ENCODE results near the gene CARMIL3. TPM values are rescaled to one million over a fixed set of nuclear protein-coding genes. Genes with fewer than 3 reads are reported as not detected.

The CARMIL3 gene
- total RNA-seq, 1 experiment from 2014 or later = not detected

GRCh38 chr14:24056800-24057184, 5.0 kb downstream of the CARMIL3 start:
- Histone ChIP-seq H3K4me3 (ENCODE audit: low read length) (no peak overlapping the region), H3K79me2 (ENCODE audit: low read length) (no peaks in the 10 kb centered on the region), H3K27ac (ENCODE audit: low read length) (no peak overlapping the region), H3K9me3 (ENCODE audit: low read length) (no peaks in the 10 kb centered on the region), H3K4me1 (ENCODE audit: insufficient read depth, low read length) (0 out of 2 replicates have a peak, but pooled peaks cover under 1% of the 10 kb centered on the region), H4K20me1 (ENCODE audit: low read length) (no peaks in the 10 kb centered on the region), H3K9ac (ENCODE audit: low read length) (no peak overlapping the region), H3K4me2 (ENCODE audit: low read length) (no peak overlapping the region), H3K36me3 (ENCODE audit: low read depth, low read length) (no peaks in the 10 kb centered on the region), H3K27me3 (ENCODE audit: low read length) (0 out of 2 replicates have a peak, but pooled peaks cover 6% of the 10 kb centered on the region), H3K9me2 (replicated peaks; ENCODE audit: low read length) (no peaks in the 10 kb centered on the region), H3F3A (ENCODE audit: low read length, unreplicated experiment) (no peaks in the 10 kb centered on the region), H2AFZ (ENCODE audit: low read length) (no peak overlapping the region)
- CTCF ChIA-PET = no interaction called here
- BruUV-seq (replicated peaks) = no TSS peak
- no peak for TF ChIP-seq EZH2phosphoT487 (IDR thresholded peaks at IDR 0.05; ENCODE audit: borderline replicate concordance, low read length)
- no peak for TF ChIP-seq CTCF (conservative IDR thresholded peaks at IDR 0.05; ENCODE audit: low read depth, low read length)
- no peak for TF ChIP-seq EZH2 (IDR thresholded peaks at IDR 0.05; ENCODE audit: low read length, unreplicated experiment)
- intact Hi-C loops (cut with micrococcal nuclease) = loop anchor here (5.0 kb wide), 1 partner anchor 44 kb away; no protein-coding TSS in a partner anchor
- no peak for ATAC-seq
- peak; percentile 14 for DNase-seq
- POLR2A ChIA-PET (ENCODE audit: unreplicated experiment) = no interaction called here

GRCh38 chr14:24057271-24057670, 5.5 kb downstream of the CARMIL3 start:
- H3K4me3 ChIP-seq (ENCODE audit: low read length) = no peak overlapping the region
- H3K4me2 ChIP-seq (ENCODE audit: low read length) = no peak overlapping the region
- no peaks in the 10 kb centered on the region for H3K36me3 ChIP-seq (ENCODE audit: low read depth, low read length)
- DNase-seq = no peak
- intact Hi-C loops (cut with micrococcal nuclease) = loop anchor here (5.0 kb wide), 1 partner anchor 45 kb away; no protein-coding TSS in a partner anchor
- no peaks in the 10 kb centered on the region for H3K9me2 ChIP-seq (replicated peaks; ENCODE audit: low read length)
- H2AFZ ChIP-seq (ENCODE audit: low read length) = no peak overlapping the region
- TF ChIP-seq CTCF (conservative IDR thresholded peaks at IDR 0.05; ENCODE audit: low read depth, low read length) (no peak), EZH2 (IDR thresholded peaks at IDR 0.05; ENCODE audit: low read length, unreplicated experiment) (no peak), EZH2phosphoT487 (IDR thresholded peaks at IDR 0.05; ENCODE audit: borderline replicate concordance, low read length) (no peak)
- no peaks in the 10 kb centered on the region for H3F3A ChIP-seq (ENCODE audit: low read length, unreplicated experiment)
- 0 out of 2 replicates have a peak, but pooled peaks cover 6% of the 10 kb centered on the region for H3K27me3 ChIP-seq (ENCODE audit: low read length)
- POLR2A ChIA-PET (ENCODE audit: unreplicated experiment) = no interaction called here
- no peaks in the 10 kb centered on the region for H3K79me2 ChIP-seq (ENCODE audit: low read length)
- no peak overlapping the region for H3K27ac ChIP-seq (ENCODE audit: low read length)
- no peak for ATAC-seq
- H4K20me1 ChIP-seq (ENCODE audit: low read length) = no peaks in the 10 kb centered on the region
- no TSS peak for BruUV-seq (replicated peaks)
- no peaks in the 10 kb centered on the region for H3K4me1 ChIP-seq (ENCODE audit: insufficient read depth, low read length)
- H3K9me3 ChIP-seq (ENCODE audit: low read length) = no peaks in the 10 kb centered on the region
- CTCF ChIA-PET = interaction anchor here (1.9 kb wide), 1 partner anchor 52 kb away, joined by 40 read pairs; no protein-coding TSS in a partner anchor
- no peak overlapping the region for H3K9ac ChIP-seq (ENCODE audit: low read length)

GRCh38 chr14:24057867-24058259, 6.1 kb downstream of the CARMIL3 start:
- H3K9me2 ChIP-seq (replicated peaks; ENCODE audit: low read length) = no peaks in the 10 kb centered on the region
- POLR2A ChIA-PET (ENCODE audit: unreplicated experiment) = interaction anchor here (0.6 kb wide), 1 partner anchor 588 kb away, joined by 3 read pairs; the partner anchor contains the start of gene NGDN
- BruUV-seq (replicated peaks) = no TSS peak
- H2AFZ ChIP-seq (ENCODE audit: low read length) = no peak overlapping the region
- 0 out of 2 replicates have a peak, but pooled peaks cover 6% of the 10 kb centered on the region for H3K27me3 ChIP-seq (ENCODE audit: low read length)
- no peak overlapping the region for H3K9ac ChIP-seq (ENCODE audit: low read length)
- ATAC-seq (no peak), DNase-seq (no peak)
- H3K4me2 ChIP-seq (ENCODE audit: low read length) = no peak overlapping the region
- H3K9me3 ChIP-seq (ENCODE audit: low read length) = no peaks in the 10 kb centered on the region
- H3K4me3 ChIP-seq (ENCODE audit: low read length) = no peak overlapping the region
- no peak for TF ChIP-seq EZH2phosphoT487 (IDR thresholded peaks at IDR 0.05; ENCODE audit: borderline replicate concordance, low read length)
- no peak for TF ChIP-seq CTCF (conservative IDR thresholded peaks at IDR 0.05; ENCODE audit: low read depth, low read length)
- TF ChIP-seq EZH2 (IDR thresholded peaks at IDR 0.05; ENCODE audit: low read length, unreplicated experiment) = no peak
- H3K79me2 ChIP-seq (ENCODE audit: low read length) = no peaks in the 10 kb centered on the region
- no peaks in the 10 kb centered on the region for H3K36me3 ChIP-seq (ENCODE audit: low read depth, low read length)
- H4K20me1 ChIP-seq (ENCODE audit: low read length) = no peaks in the 10 kb centered on the region
- H3K4me1 ChIP-seq (ENCODE audit: insufficient read depth, low read length) = no peaks in the 10 kb centered on the region
- CTCF ChIA-PET = interaction anchor here (0.7 to 1.9 kb wide), 8 partner anchors 30 to 103 kb away, joined by 3 to 40 read pairs (median 6); partner anchors contain the start of genes IRF9 and PCK2
- H3F3A ChIP-seq (ENCODE audit: low read length, unreplicated experiment) = no peaks in the 10 kb centered on the region
- H3K27ac ChIP-seq (ENCODE audit: low read length) = no peak overlapping the region
- intact Hi-C loops (cut with micrococcal nuclease) = loop anchor here (1.0 to 5.0 kb wide), 4 partner anchors 32 to 103 kb away; partner anchors contain the start of gene IRF9
